ENCODE measurements around the gene SMIM5.
A peak's percentile ranks its signal among the peaks of the same experiment; 100 is the strongest.

The SMIM5 gene

DNA sequence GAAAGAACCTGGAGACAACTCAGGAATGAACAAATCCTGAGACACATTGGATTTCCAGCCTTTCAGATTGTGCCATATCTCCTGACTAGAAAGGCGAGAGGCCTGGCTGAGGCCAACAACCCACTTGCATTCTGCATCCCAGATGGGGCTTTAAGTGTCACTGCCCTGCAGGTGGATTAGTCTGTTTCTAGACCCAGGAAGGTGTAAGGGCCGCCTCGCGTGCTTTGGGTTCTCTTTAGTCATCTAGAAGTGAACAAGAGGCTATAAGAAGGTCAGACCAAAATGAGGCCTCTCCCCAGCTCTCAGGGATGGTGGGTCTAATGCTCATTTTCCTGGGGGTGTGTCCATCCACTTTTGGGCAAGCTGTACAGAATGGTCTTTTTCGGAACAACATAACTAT, 38.8 kb downstream of the SMIM5 start:
- whole genome bisulfite sequencing (ENCODE audit: extremely low coverage, insufficient coverage, insufficient read length): no CpG with 5 or more reads among the region's 5 CpGs
- no peak overlapping the region for H2BK12ac ChIP-seq (ENCODE audit: low read length)

GRCh38 chr17:75673487-75673886, 40.3 kb downstream of the SMIM5 start:
- Histone ChIP-seq H2AFZ (ENCODE audit: insufficient read depth, low read length, poor library complexity) (no peak overlapping the region), H3K4ac (ENCODE audit: low read depth, low read length) (no peak overlapping the region), H3K18ac (ENCODE audit: low read length) (no peak overlapping the region), H2BK12ac (ENCODE audit: low read length) (no peak overlapping the region), H2BK120ac (ENCODE audit: insufficient read depth, low read length, poor library complexity) (no peak overlapping the region), H2AK5ac (ENCODE audit: low read length) (no peak overlapping the region), H3K9ac (ENCODE audit: low read length) (no peak overlapping the region), H3K4me2 (ENCODE audit: low read length) (no peak overlapping the region), H3K27me3 (ENCODE audit: insufficient read depth, low read length) (no peaks in the 10 kb centered on the region), H3K23ac (ENCODE audit: low read length) (no peak overlapping the region), H3K36me3 (ENCODE audit: control insufficient read depth in 1 of 2, insufficient read depth in 2 of 2, low read length in 2 of 2) (peaks cover 38% of the 10 kb centered on the region in 2 experiments), H3K4me1 (ENCODE audit: control insufficient read depth in 1 of 2, insufficient read depth in 2 of 2, low read length in 2 of 2) (peaks cover 0 to 2% of the 10 kb centered on the region in 2 experiments), H2BK5ac (ENCODE audit: low read depth, low read length, poor library complexity) (no peak overlapping the region), H3K9me3 (ENCODE audit: insufficient read depth, low read depth, low read length) (no peaks in the 10 kb centered on the region), H3K4me3 (ENCODE audit: low read depth, low read length) (no peak overlapping the region), H3K79me1 (ENCODE audit: low read length) (no peaks in the 10 kb centered on the region), H3K14ac (ENCODE audit: low read length) (no peak overlapping the region), H4K8ac (ENCODE audit: low read depth, low read length) (no peak overlapping the region), H3K79me2 (ENCODE audit: control insufficient read depth, insufficient read depth, low read length, poor library complexity) (no peaks in the 10 kb centered on the region), H4K12ac (ENCODE audit: low read depth, low read length) (no peak overlapping the region), H4K91ac (ENCODE audit: low read depth, low read length) (no peak overlapping the region), H3K27ac (ENCODE audit: low read depth, low read length) (no peak overlapping the region)
- no peak for DNase-seq
- no CpG with 5 or more reads among the region's 4 CpGs for WGBS (ENCODE audit: extremely low coverage, insufficient coverage, insufficient read length)

More for the DNA sequence above, 38.8 kb downstream of the SMIM5 start:
- H2AFZ ChIP-seq (ENCODE audit: insufficient read depth, low read length, poor library complexity): no peak overlapping the region
- no peaks in the 10 kb centered on the region for H3K9me3 ChIP-seq (ENCODE audit: insufficient read depth, low read depth, low read length)
- no peak overlapping the region for H4K8ac ChIP-seq (ENCODE audit: low read depth, low read length)
- H3K23ac ChIP-seq (ENCODE audit: low read length): no peak overlapping the region
- peaks cover 5% of the 10 kb centered on the region for H3K79me2 ChIP-seq (ENCODE audit: control insufficient read depth, insufficient read depth, low read length, poor library complexity)
- H3K36me3 ChIP-seq (ENCODE audit: control insufficient read depth in 1 of 2, insufficient read depth in 2 of 2, low read length in 2 of 2): peaks cover 35 to 36% of the 10 kb centered on the region in 2 experiments
- H3K9ac ChIP-seq (ENCODE audit: low read length): no peak overlapping the region
- no peak overlapping the region for H3K18ac ChIP-seq (ENCODE audit: low read length)
- H3K14ac ChIP-seq (ENCODE audit: low read length): no peak overlapping the region
- H3K27ac ChIP-seq (ENCODE audit: low read depth, low read length): no peak overlapping the region
- no peak overlapping the region for H4K12ac ChIP-seq (ENCODE audit: low read depth, low read length)
- no peak overlapping the region for H2BK120ac ChIP-seq (ENCODE audit: insufficient read depth, low read length, poor library complexity)
- no peak overlapping the region for H3K4me3 ChIP-seq (ENCODE audit: low read depth, low read length)
- H4K91ac ChIP-seq (ENCODE audit: low read depth, low read length): no peak overlapping the region
- H3K4ac ChIP-seq (ENCODE audit: low read depth, low read length): peak overlapping the region; percentile 56
- DNase-seq: no peak
- no peaks in the 10 kb centered on the region for H3K4me1 ChIP-seq (ENCODE audit: control insufficient read depth in 1 of 2, insufficient read depth in 2 of 2, low read length in 2 of 2)
- no peak overlapping the region for H2BK5ac ChIP-seq (ENCODE audit: low read depth, low read length, poor library complexity)
- no peak overlapping the region for H2AK5ac ChIP-seq (ENCODE audit: low read length)
- no peak overlapping the region for H3K4me2 ChIP-seq (ENCODE audit: low read length)
- H3K27me3 ChIP-seq (ENCODE audit: insufficient read depth, low read length): no peaks in the 10 kb centered on the region
- H3K79me1 ChIP-seq (ENCODE audit: low read length): peaks cover 4% of the 10 kb centered on the region

DNA sequence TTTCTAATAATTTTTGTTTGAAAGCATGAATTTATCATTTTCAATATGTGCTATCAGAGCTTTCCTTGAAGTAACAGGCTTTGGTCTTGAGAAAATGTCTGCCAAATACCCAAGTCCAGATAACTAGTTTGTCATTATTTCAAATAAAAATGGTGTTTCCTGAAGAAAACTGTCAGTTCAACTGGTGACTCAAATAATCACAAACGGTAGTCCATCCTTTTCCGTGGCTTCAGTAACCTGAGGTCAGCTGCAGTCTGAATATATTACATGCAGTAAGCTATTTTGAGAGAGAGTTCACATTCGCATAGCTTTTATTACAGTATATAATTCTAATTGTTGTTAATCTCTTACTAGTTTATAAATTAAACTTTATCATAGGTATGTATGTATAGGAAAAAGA, 43.2 kb downstream of the SMIM5 start:
- Histone ChIP-seq H3K4me1 (ENCODE audit: control insufficient read depth in 1 of 2, insufficient read depth in 2 of 2, low read length in 2 of 2) (peaks cover 8 to 17% of the 10 kb centered on the region in 2 experiments), H2BK12ac (ENCODE audit: low read length) (no peak overlapping the region), H2BK5ac (ENCODE audit: low read depth, low read length, poor library complexity) (no peak overlapping the region), H3K27me3 (ENCODE audit: insufficient read depth, low read length) (no peaks in the 10 kb centered on the region), H3K9ac (ENCODE audit: low read length) (no peak overlapping the region), H3K4ac (ENCODE audit: low read depth, low read length) (no peak overlapping the region), H3K18ac (ENCODE audit: low read length) (no peak overlapping the region), H4K91ac (ENCODE audit: low read depth, low read length) (no peak overlapping the region), H3K79me1 (ENCODE audit: low read length) (peaks cover 5% of the 10 kb centered on the region), H2AK5ac (ENCODE audit: low read length) (no peak overlapping the region), H4K8ac (ENCODE audit: low read depth, low read length) (no peak overlapping the region), H3K36me3 (ENCODE audit: control insufficient read depth in 1 of 2, insufficient read depth in 2 of 2, low read length in 2 of 2) (peaks cover 30 to 32% of the 10 kb centered on the region in 2 experiments), H3K23ac (ENCODE audit: low read length) (no peak overlapping the region), H3K4me2 (ENCODE audit: low read length) (no peak overlapping the region), H3K79me2 (ENCODE audit: control insufficient read depth, insufficient read depth, low read length, poor library complexity) (no peaks in the 10 kb centered on the region), H3K4me3 (ENCODE audit: low read depth, low read length) (no peak overlapping the region), H3K14ac (ENCODE audit: low read length) (no peak overlapping the region), H2AFZ (ENCODE audit: insufficient read depth, low read length, poor library complexity) (no peak overlapping the region), H3K9me3 (ENCODE audit: insufficient read depth, low read depth, low read length) (no peaks in the 10 kb centered on the region), H4K12ac (ENCODE audit: low read depth, low read length) (no peak overlapping the region), H3K27ac (ENCODE audit: low read depth, low read length) (no peak overlapping the region), H2BK120ac (ENCODE audit: insufficient read depth, low read length, poor library complexity) (no peak overlapping the region)
- no CpG with 5 or more reads among the region's 3 CpGs for WGBS (ENCODE audit: extremely low coverage, insufficient coverage, insufficient read length)
- DNase-seq: no peak

DNA sequence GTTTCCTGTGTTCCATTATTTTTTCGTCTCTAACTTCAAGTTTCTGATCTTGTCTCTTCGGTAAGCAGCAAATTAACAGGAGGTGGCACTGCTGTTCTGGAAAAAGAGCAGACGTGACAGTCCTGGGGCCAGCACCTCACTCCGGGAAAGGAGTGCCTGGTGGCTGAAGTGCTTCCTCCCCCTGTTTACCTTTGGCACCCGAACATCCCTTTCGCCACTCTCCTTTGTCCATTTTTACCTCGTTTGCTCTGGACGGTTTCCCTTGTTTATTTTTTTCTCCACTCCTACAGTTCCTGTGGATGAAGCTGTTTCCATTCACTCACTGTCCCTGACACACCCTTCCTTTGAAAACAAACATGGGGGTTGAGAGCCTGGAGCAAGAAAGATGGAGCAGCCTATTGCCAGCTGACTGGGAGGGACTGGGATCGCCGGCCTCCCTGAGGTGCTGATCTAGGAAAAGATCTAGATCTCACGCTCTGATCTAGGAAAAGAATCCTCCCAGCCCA, 46.5 kb downstream of the SMIM5 start:
- Histone ChIP-seq H4K8ac (ENCODE audit: low read depth, low read length) (no peak overlapping the region), H3K14ac (ENCODE audit: low read length) (no peak overlapping the region), H2BK120ac (ENCODE audit: insufficient read depth, low read length, poor library complexity) (no peak overlapping the region), H2AFZ (ENCODE audit: insufficient read depth, low read length, poor library complexity) (no peak overlapping the region), H2BK12ac (ENCODE audit: low read length) (no peak overlapping the region), H3K4ac (ENCODE audit: low read depth, low read length) (no peak overlapping the region), H3K9me3 (ENCODE audit: insufficient read depth, low read depth, low read length) (no peaks in the 10 kb centered on the region), H3K4me1 (ENCODE audit: control insufficient read depth in 1 of 2, insufficient read depth in 2 of 2, low read length in 2 of 2) (peaks cover 17 to 30% of the 10 kb centered on the region in 2 experiments), H3K27me3 (ENCODE audit: insufficient read depth, low read length) (no peaks in the 10 kb centered on the region), H3K36me3 (ENCODE audit: control insufficient read depth in 1 of 2, insufficient read depth in 2 of 2, low read length in 2 of 2) (peaks cover 12 to 17% of the 10 kb centered on the region in 2 experiments), H3K18ac (ENCODE audit: low read length) (no peak overlapping the region), H4K12ac (ENCODE audit: low read depth, low read length) (no peak overlapping the region), H3K4me3 (ENCODE audit: low read depth, low read length) (no peak overlapping the region), H3K79me1 (ENCODE audit: low read length) (peaks cover 12% of the 10 kb centered on the region), H3K79me2 (ENCODE audit: control insufficient read depth, insufficient read depth, low read length, poor library complexity) (peaks cover 8% of the 10 kb centered on the region), H2AK5ac (ENCODE audit: low read length) (no peak overlapping the region), H4K91ac (ENCODE audit: low read depth, low read length) (peak overlapping the region; percentile 9), H3K27ac (ENCODE audit: low read depth, low read length) (peak overlapping the region; percentile 55), H3K23ac (ENCODE audit: low read length) (no peak overlapping the region), H3K9ac (ENCODE audit: low read length) (no peak overlapping the region), H3K4me2 (ENCODE audit: low read length) (no peak overlapping the region), H2BK5ac (ENCODE audit: low read depth, low read length, poor library complexity) (no peak overlapping the region)
- WGBS (ENCODE audit: extremely low coverage, insufficient coverage, insufficient read length): no CpG with 5 or more reads among the region's 11 CpGs
- DNase-seq: peak; percentile 91

Measured in trophoblast cell (in vitro differentiated cells and primary cell).